Astrocyte (in vitro differentiated cells and primary cell): ENCODE measurements around the gene CDK6. TPM values are rescaled to one million over a fixed set of nuclear protein-coding genes. Genes with fewer than 3 reads are reported as not detected.
"Not testable (repeated sequence)": the region's sequence is repeated elsewhere in the genome, so short reads cannot be mapped to it uniquely, and the experiment has no call there.

Source experiments
- DNase-seq: peaks from one replicate; pipeline ENCODE4 v3.0.0-alpha.2; 2010; ENCODE audit warnings: low read depth
- FAIRE-seq: peaks from 2 replicates; lab custom pipeline; 2011; peaks lifted over from hg19 to GRCh38; lab: Jason Lieb, UNC
- H2AFZ ChIP-seq: 2 replicates; pipeline ENCODE4 v1.6.0; 2012; ENCODE audit warnings: low read depth, low read length, inconsistent platforms
- H3K27ac ChIP-seq: 2 replicates; pipeline ENCODE4 v1.5.1; 2011; ENCODE audit warnings: low read depth, low read length, inconsistent platforms
- H3K27me3 ChIP-seq: 2 replicates; pipeline ENCODE4 v1.6.0; 2011; ENCODE audit warnings: low read length, inconsistent platforms; ENCODE audit not compliant: insufficient read depth
- H3K36me3 ChIP-seq: 2 replicates; pipeline ENCODE4 v1.5.1; 2011; ENCODE audit warnings: low read length, inconsistent platforms; ENCODE audit not compliant: insufficient read depth
- H3K4me1 ChIP-seq: 2 replicates; pipeline ENCODE4 v1.5.1; 2011; ENCODE audit warnings: low read length, inconsistent platforms; ENCODE audit not compliant: insufficient read depth
- H3K4me2 ChIP-seq: 2 replicates; pipeline ENCODE4 v1.6.0; 2012; ENCODE audit warnings: low read length, inconsistent platforms
- H3K4me3 ChIP-seq: 2 replicates; pipeline ENCODE4 v1.5.1; 2011; ENCODE audit warnings: low read depth, mild to moderate bottlenecking, low read length, inconsistent platforms; ENCODE audit not compliant: insufficient read depth
- H3K79me2 ChIP-seq: 2 replicates; pipeline ENCODE4 v1.6.0; 2012; ENCODE audit warnings: mild to moderate bottlenecking, low read length, inconsistent platforms; ENCODE audit not compliant: insufficient read depth
- H3K9ac ChIP-seq: 2 replicates; pipeline ENCODE4 v1.6.0; 2012; ENCODE audit warnings: mild to moderate bottlenecking, low read length, inconsistent platforms
- H3K9me3 ChIP-seq: 2 replicates; pipeline ENCODE4 v1.5.1; 2012; ENCODE audit warnings: low read depth, mild to moderate bottlenecking, low read length, inconsistent platforms; ENCODE audit not compliant: insufficient read depth
- H4K20me1 ChIP-seq: 2 replicates; pipeline ENCODE4 v1.6.0; 2012; ENCODE audit warnings: low read length, inconsistent platforms; ENCODE audit not compliant: insufficient read depth
- H3K27ac Mint-ChIP-seq: one replicate; pipeline ENCODE4 v1.8.0; 2021; ENCODE audit warnings: mild to moderate bottlenecking, mixed read lengths; ENCODE audit not compliant: unreplicated experiment
- H3K27me3 Mint-ChIP-seq: one replicate; pipeline ENCODE4 v1.8.0; 2021; ENCODE audit warnings: low read depth, mixed read lengths; ENCODE audit not compliant: unreplicated experiment
- H3K36me3 Mint-ChIP-seq: one replicate; pipeline ENCODE4 v1.8.0; 2021; ENCODE audit warnings: low read depth, mixed read lengths; ENCODE audit not compliant: unreplicated experiment
- H3K4me1 Mint-ChIP-seq: one replicate; pipeline ENCODE4 v1.8.0; 2021; ENCODE audit warnings: low read depth, mixed read lengths; ENCODE audit not compliant: unreplicated experiment
- H3K4me3 Mint-ChIP-seq: one replicate; pipeline ENCODE4 v1.8.0; 2021; ENCODE audit warnings: mild to moderate bottlenecking, moderate library complexity, mixed read lengths; ENCODE audit not compliant: unreplicated experiment
- H3K9me3 Mint-ChIP-seq: one replicate; pipeline ENCODE4 v1.8.0; 2021; ENCODE audit warnings: mild to moderate bottlenecking, mixed read lengths; ENCODE audit not compliant: unreplicated experiment
- CTCF ChIP-seq: IDR thresholded peaks from 2 replicates; pipeline ENCODE4 v1.5.1; 2011; ENCODE audit warnings: low read depth, mild to moderate bottlenecking, inconsistent platforms, low read length, moderate library complexity; ENCODE audit not compliant: insufficient read depth
- EZH2 ChIP-seq: IDR thresholded peaks from 2 replicates; pipeline ENCODE4 v1.6.1; 2012; ENCODE audit warnings: mild to moderate bottlenecking, low read length, inconsistent platforms; ENCODE audit not compliant: insufficient read depth
- total RNA-seq: library from RNA; stranded (reverse); gene quantifications from 2 replicates; pipeline ENCODE4 v1.2.1, GENCODE V29; 2021

The CDK6 gene
- total RNA-seq, 1 donor from 2014 or later: 160 TPM

GRCh38 chr7:92761391-92762097 lies 74.8 kb downstream of the CDK6 start:
- H3K27me3 Mint-ChIP-seq: no peaks in the 10 kb centered on the region
- FAIRE-seq: no peak
- peaks cover 13% of the 10 kb centered on the region for H3K36me3 Mint-ChIP-seq
- Histone ChIP-seq H3K9ac (no peak overlapping the region), H3K9me3 (no peaks in the 10 kb centered on the region), H3K36me3 (no peaks in the 10 kb centered on the region), H3K4me3 (no peak overlapping the region), H3K27ac (no peak overlapping the region), H3K79me2 (peaks cover 80% of the 10 kb centered on the region), H3K4me2 (no peak overlapping the region), H3K4me1 (peaks cover 38% of the 10 kb centered on the region), H3K27me3 (no peaks in the 10 kb centered on the region), H2AFZ (no peak overlapping the region), H4K20me1 (peaks cover 4% of the 10 kb centered on the region)
- TF ChIP-seq EZH2: no peak
- TF ChIP-seq CTCF: no peak
- H3K4me1 Mint-ChIP-seq: peaks cover 39% of the 10 kb centered on the region
- DNase-seq: no peak
- H3K27ac Mint-ChIP-seq: peak overlapping the region; percentile 16
- H3K4me3 Mint-ChIP-seq: no peak overlapping the region
- no peaks in the 10 kb centered on the region for H3K9me3 Mint-ChIP-seq

GRCh38 chr7:92758796-92759431 lies 77.5 kb downstream of the CDK6 start:
- TF ChIP-seq CTCF (no peak), EZH2 (no peak)
- no peak overlapping the region for H3K27ac ChIP-seq

GRCh38 chr7:92757311-92757910 lies 79.0 kb downstream of the CDK6 start:
- Histone ChIP-seq H3K79me2 (peaks cover 78% of the 10 kb centered on the region), H3K4me1 (peaks cover 28% of the 10 kb centered on the region)
- not testable (repeated sequence) for FAIRE-seq, H2AFZ ChIP-seq, H3K4me3 Mint-ChIP-seq, DNase-seq, H3K9me3 Mint-ChIP-seq, H3K27me3 Mint-ChIP-seq, H3K9ac ChIP-seq, H3K27me3 ChIP-seq, H3K27ac ChIP-seq, H3K27ac Mint-ChIP-seq, H3K36me3 ChIP-seq, H4K20me1 ChIP-seq, H3K9me3 ChIP-seq, H3K4me3 ChIP-seq, H3K4me2 ChIP-seq
- Mint-ChIP-seq H3K36me3 (peaks cover 26% of the 10 kb centered on the region), H3K4me1 (peaks cover 35% of the 10 kb centered on the region)

More at GRCh38 chr7:92758796-92759431, 77.5 kb downstream of the CDK6 start:
- DNase-seq (peak; percentile 91), FAIRE-seq (no peak)
- Histone ChIP-seq H3K79me2 (peaks cover 80% of the 10 kb centered on the region), H3K4me2 (no peak overlapping the region), H3K36me3 (no peaks in the 10 kb centered on the region), H3K27me3 (no peaks in the 10 kb centered on the region), H3K4me1 (peaks cover 28% of the 10 kb centered on the region), H3K9me3 (no peaks in the 10 kb centered on the region), H3K9ac (no peak overlapping the region), H3K4me3 (no peak overlapping the region), H2AFZ (no peak overlapping the region), H4K20me1 (peaks cover 4% of the 10 kb centered on the region)
- Mint-ChIP-seq H3K27ac (no peak overlapping the region), H3K4me1 (peaks cover 30% of the 10 kb centered on the region), H3K27me3 (no peaks in the 10 kb centered on the region), H3K9me3 (no peaks in the 10 kb centered on the region), H3K36me3 (peaks cover 21% of the 10 kb centered on the region), H3K4me3 (no peak overlapping the region)
